HCT116 (cell line): ENCODE data around the gene GTF3C2.

Source experiments
- CTCF ChIP-seq, 3 experiments: fragments of 200-600 bp in 1 of 3; sonication (generic) in 1 of 3; IDR thresholded peaks in 2 of 3; conservative IDR thresholded peaks in 1 of 3; 2 replicates each; pipeline ENCODE4 v1.5.1; 2012 to 2017; ENCODE audit warnings: low read depth in 2 of 3, low read length in 2 of 3, antibody characterized with exemption in 1 of 3, borderline replicate concordance in 1 of 3, control low read depth in 1 of 3, mild to moderate bottlenecking in 1 of 3, mixed read lengths in 1 of 3, mixed run types in 1 of 3, moderate library complexity in 1 of 3; ENCODE audit not compliant: insufficient read depth in 1 of 3
- FOSL1 ChIP-seq: IDR thresholded peaks from 2 replicates; pipeline ENCODE4 v1.6.1; 2012; ENCODE audit warnings: low read depth
- POLR2AphosphoS5 ChIP-seq: IDR thresholded peaks from 2 replicates; pipeline ENCODE4 v1.6.1; 2011; ENCODE audit warnings: mild to moderate bottlenecking, low read depth, low read length, moderate library complexity
- RAD21 ChIP-seq: IDR thresholded peaks from 2 replicates; pipeline ENCODE4 v1.6.1; 2012; ENCODE audit warnings: low read depth, mild to moderate bottlenecking

- no peak for TF ChIP-seq CTCF (IDR thresholded peaks at IDR 0.05 in 2 of 3, conservative IDR thresholded peaks at IDR 0.05 in 1 of 3; ENCODE audit: borderline replicate concordance in 1 of 3, insufficient read depth in 1 of 3, low read depth in 2 of 3, low read length in 2 of 3)
- TF ChIP-seq RAD21: no peak
- TF ChIP-seq POLR2AphosphoS5: no peak
- TF ChIP-seq FOSL1: no peak
Measured at GRCh38 chr2:27356056-27356381, 545 bp downstream of the GTF3C2 start.
